Stimulated activated CD8-positive, alpha-beta memory T cell treated with anti-CD3 and anti-CD28 coated beads, Interleukin-2, amount 100 ng/mL, for 48 hours (primary cell): ENCODE data around the gene DOCK2.
"Not testable (repeated sequence)": the region's sequence is repeated elsewhere in the genome, so short reads cannot be mapped to it uniquely, and the experiment has no call there.

Source experiments
- DNase-seq, 2 donors: peaks; one replicate each; pipeline ENCODE4 v3.0.0-alpha.2; 2020; ENCODE audit warnings: low read depth in 2 of 2

The DOCK2 gene

GRCh38 chr5:169719360-169720314, 82.6 kb downstream of the DOCK2 start:
- DNase-seq, result no peak

GRCh38 chr5:169721771-169722170, 84.7 kb downstream of the DOCK2 start:
- no peak for DNase-seq

GRCh38 chr5:169723103-169723831, 86.2 kb downstream of the DOCK2 start:
- DNase-seq, result no peak

- DNase-seq, result no peak
Observed at GRCh38 chr5:169724303-169725087, 87.4 kb downstream of the DOCK2 start.

GRCh38 chr5:169725665-169726064, 88.6 kb downstream of the DOCK2 start:
- DNase-seq, result not testable (repeated sequence)

- DNase-seq, result no peak
Observed at GRCh38 chr5:169728418-169728817, 91.3 kb downstream of the DOCK2 start.

GRCh38 chr5:169731221-169731620, 94.1 kb downstream of the DOCK2 start:
- DNase-seq, result no peak

- DNase-seq, result no peak
Observed at GRCh38 chr5:169732841-169733240, 95.8 kb downstream of the DOCK2 start.

- DNase-seq, result no peak
Observed at GRCh38 chr5:169735913-169736312, 98.8 kb downstream of the DOCK2 start.

- no peak for DNase-seq
Observed at GRCh38 chr5:169736653-169737052, 99.6 kb downstream of the DOCK2 start.

GRCh38 chr5:169740435-169740834, 103.4 kb downstream of the DOCK2 start:
- DNase-seq, result no peak

GRCh38 chr5:169742771-169743296, 105.8 kb downstream of the DOCK2 start:
- DNase-seq, result no peak

GRCh38 chr5:169744336-169744735, 107.3 kb downstream of the DOCK2 start:
- no peak for DNase-seq

- DNase-seq, result no peak
Observed at GRCh38 chr5:169745441-169746146, 108.5 kb downstream of the DOCK2 start.

- DNase-seq, result no peak
Observed at GRCh38 chr5:169746147-169746694, 109.1 kb downstream of the DOCK2 start.

GRCh38 chr5:169748174-169748573, 111.1 kb downstream of the DOCK2 start:
- no peak for DNase-seq

- no peak for DNase-seq
Observed at GRCh38 chr5:169749295-169749694, 112.2 kb downstream of the DOCK2 start.

GRCh38 chr5:169751490-169751889, 114.4 kb downstream of the DOCK2 start:
- no peak for DNase-seq

- DNase-seq, result not testable (repeated sequence)
Observed at GRCh38 chr5:169752566-169752965, 115.5 kb downstream of the DOCK2 start.

- DNase-seq, result no peak
Observed at GRCh38 chr5:169753795-169754194, 116.7 kb downstream of the DOCK2 start.

- no peak for DNase-seq
Observed at GRCh38 chr5:169754737-169755136, 117.7 kb downstream of the DOCK2 start.
